ENCODE measurements around the gene CCR7.

GRCh38 chr17:40551879-40552768 lies 13.1 kb downstream of the CCR7 start:
- TF ChIP-seq, protein P1, sequence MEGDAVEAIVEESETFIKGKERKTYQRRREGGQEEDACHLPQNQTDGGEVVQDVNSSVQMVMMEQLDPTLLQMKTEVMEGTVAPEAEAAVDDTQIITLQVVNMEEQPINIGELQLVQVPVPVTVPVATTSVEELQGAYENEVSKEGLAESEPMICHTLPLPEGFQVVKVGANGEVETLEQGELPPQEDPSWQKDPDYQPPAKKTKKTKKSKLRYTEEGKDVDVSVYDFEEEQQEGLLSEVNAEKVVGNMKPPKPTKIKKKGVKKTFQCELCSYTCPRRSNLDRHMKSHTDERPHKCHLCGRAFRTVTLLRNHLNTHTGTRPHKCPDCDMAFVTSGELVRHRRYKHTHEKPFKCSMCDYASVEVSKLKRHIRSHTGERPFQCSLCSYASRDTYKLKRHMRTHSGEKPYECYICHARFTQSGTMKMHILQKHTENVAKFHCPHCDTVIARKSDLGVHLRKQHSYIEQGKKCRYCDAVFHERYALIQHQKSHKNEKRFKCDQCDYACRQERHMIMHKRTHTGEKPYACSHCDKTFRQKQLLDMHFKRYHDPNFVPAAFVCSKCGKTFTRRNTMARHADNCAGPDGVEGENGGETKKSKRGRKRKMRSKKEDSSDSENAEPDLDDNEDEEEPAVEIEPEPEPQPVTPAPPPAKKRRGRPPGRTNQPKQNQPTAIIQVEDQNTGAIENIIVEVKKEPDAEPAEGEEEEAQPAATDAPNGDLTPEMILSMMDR (conservative IDR thresholded peaks at IDR 0.05 in 1 of 2, IDR thresholded peaks at IDR 0.05 in 1 of 2; ENCODE audit: extremely low read depth in 1 of 2, insufficient read depth in 1 of 2, low read depth in 1 of 2, low read length in 2 of 2): no peak
- no peak for TF ChIP-seq EZH2 (IDR thresholded peaks at IDR 0.05; ENCODE audit: borderline replicate concordance, low read length)
